ENCODE measurements around the gene PPL.
"Not testable (repeated sequence)": the region's sequence is repeated elsewhere in the genome, so short reads cannot be mapped to it uniquely, and the experiment has no call there.

PPL gene

DNA sequence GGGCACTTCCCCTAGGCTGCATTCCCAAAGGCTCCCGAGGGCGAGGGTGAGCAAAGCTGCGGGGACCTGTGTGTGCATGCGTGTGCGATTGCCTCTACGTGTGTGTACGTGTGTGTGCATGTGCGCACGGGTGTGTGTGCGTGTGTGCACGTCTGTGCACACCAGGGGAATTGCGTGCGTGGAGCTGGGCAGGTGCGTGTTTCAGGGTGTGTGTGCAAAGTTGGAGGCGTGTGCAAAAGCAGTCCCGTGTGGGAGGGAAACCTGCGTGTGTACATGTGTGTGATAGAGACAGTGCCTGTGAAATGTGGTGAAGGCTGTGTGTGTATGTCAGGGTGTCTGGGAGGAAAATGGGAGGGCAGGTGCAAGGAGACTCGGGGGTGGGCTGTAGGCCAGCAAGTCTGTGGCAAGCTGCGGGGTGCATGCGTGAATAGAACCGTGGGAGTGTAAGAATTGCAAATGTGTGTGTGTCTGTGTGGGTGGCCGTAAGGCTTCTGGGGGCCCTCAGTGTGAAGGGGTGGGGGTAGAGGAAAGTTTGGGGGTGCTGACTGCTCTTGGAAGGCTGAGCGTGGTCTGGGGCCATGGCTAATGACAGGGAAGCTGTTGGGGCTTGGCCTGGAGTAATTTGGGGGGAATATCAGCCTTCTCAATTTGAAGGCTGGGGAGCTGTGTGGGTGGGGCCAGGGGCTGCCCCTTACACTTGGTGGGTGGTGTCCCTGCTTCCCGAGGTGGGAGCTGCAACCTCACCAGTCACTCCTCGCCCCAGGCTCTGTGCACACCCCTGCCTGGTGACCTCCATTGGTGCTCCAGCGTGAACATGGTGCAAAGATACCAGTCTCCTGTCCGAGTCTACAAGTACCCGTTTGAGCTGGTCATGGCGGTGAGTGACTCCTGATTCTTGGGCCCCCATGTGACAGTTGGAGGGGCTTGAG is 21.8 kb upstream of the PPL start:
- DNase-seq = no peak

DNA sequence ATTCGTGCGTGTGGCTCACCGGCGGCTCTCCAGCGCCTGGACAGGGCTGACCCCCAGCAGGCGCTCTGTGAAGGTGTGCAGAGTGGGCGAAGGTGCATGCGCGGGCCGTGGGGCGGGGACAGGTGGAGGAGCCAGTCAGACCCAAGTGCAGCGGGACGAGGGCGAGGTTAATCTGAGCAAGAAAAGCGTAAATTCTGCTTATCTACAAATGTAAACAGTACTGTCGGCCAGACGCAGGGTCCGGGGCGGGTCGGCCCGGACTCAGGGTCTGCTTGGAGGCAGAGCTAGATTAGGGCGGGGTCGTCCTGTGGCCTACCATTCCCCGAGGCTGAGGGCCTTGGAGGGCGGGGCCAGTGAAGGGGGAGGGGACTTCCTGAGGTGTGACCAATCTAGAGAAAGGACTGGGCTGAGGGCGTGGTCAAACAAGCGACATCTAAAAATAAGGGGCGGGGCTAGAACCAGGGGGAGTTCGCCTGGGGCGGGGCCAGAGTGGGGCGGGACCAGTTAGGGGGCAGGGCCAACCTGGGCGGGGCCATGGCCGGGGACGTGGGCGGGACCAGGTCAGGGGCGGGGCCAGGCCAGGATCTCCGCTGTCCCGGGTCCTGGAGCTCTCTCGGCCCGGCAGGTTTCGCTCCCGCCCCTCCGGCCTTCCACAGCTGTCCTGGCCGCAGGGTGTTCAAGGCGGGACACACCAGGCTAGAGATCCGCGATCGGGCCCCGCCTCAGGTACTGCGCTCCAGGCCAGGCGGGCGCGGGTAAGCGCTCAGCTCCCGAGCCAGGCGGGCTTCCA is 21.0 kb upstream of the PPL start, which contains the start of gene SEC14L5:
Gene SEC14L5, plus strand, starts transcription at position 611 of the 790 bp plus-strand sequence. CDS start 994 bp downstream, outside the sequence.
- peak; percentile 93 to 99 for DNase-seq

DNA sequence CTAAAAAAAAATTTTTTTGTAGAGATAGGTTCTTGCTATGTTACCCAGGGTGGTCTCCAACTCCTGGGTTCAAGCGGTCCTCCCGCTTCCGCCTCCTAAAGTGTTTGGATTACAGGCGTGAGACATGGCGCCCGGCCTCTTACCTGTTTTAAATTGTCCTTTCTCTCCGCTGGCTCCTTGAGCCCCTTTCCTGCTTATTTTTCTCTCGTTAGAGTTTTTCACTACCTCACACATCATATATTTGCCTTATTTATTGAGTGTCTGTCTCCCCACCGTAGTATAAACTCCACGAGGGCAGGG is 20.4 kb upstream of the PPL start:
- DNase-seq = no peak

DNA sequence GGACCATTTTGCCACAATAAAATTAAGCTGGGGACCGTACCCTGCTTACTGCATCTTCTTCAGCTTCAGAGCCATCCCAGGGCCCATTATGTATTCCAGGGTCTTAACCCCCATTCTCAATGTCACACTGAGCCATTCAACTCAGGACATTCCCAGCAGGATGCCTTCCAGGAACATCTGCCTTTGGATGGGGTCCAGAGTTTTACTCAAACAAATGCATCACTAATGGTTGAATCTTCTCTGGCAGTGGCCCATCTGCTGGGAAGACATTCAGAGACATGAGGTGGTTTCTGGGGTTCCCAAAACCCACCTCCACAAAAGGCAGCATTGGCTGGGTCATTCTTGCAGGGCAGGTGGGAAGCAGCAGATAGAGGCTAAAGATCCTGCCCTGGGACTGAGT is 17.8 kb upstream of the PPL start:
- DNase-seq = no peak

DNA sequence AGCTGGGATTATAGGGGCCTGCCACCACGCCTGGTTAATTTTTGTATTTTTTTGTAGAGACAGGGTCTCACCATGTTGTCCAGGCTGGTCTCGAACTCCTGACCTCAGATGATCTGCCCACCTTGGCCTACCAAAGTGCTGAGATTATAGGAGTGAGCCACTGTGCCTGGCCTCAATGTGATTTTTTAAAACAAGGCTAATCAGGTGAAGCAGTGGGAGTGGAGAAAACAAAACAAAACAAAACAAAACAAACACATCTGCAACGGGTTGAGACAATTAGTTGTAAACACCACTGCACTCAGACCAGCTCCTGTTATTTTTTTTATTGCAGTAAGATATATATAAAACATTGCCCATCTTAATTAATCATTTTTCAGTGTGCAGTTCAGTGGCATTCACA is 14.6 kb upstream of the PPL start:
- DNase-seq = not testable (repeated sequence)

DNA sequence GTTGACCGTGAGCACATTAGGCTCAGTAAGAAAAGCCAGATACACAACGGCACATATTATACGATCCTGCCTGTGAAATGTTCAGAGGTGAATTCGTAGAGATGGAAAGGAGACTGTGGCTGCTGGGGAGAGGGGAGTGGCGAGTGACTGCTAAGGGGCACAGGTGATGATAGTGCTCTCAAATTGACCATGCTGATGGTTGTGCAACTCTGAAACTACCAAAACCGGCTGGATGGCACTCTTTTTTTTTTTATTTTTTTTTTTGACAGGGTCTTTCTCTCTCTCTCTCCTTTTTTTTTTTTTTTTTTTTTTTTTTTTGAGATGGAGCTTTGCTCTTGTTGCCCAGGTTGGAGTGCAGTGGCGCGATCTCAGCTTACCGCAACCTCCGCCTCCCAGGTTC is 13.0 kb upstream of the PPL start:
- no peak for DNase-seq

DNA sequence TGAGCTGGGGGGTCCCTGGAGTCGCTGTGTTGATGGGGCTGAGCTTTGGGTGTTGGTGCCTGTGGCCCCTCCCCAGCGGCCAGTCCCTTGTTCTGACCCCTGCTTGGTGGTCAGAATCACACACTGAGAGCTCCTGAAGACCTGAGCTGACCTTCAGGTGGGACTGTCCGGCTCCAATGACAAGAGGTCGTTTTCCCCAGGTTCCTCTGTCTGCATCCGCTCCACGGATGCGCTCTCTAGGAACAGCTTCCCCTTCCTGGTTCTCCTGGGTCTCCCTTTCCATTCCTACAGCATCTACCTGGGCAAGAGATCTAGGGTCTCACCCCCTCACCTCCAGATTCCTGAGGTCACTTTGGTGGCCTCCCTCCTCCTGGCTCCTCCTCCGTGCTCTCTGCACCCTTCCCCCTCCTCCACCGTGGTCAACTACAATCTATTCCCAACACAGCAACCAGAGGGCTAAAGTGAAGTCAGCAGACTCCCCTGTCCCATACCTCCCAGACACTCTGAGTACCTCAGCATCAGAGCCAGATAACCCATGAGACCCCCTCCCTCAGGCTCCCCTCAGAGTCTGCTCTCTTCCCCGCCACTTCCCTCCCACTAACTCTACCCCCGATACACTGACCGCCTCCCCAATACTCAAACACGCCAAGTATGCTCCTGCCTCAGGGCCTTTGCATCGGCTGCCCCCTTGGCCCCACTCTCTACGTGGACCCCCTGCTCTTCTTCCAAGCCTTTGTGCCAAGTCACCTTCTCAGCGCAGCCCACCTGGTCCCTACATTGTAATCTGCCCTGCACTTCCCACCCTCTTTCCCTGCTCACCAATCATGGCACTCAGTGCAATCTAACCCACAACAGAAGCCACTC is 12.2 kb upstream of the PPL start:
- DNase-seq = no peak

DNA sequence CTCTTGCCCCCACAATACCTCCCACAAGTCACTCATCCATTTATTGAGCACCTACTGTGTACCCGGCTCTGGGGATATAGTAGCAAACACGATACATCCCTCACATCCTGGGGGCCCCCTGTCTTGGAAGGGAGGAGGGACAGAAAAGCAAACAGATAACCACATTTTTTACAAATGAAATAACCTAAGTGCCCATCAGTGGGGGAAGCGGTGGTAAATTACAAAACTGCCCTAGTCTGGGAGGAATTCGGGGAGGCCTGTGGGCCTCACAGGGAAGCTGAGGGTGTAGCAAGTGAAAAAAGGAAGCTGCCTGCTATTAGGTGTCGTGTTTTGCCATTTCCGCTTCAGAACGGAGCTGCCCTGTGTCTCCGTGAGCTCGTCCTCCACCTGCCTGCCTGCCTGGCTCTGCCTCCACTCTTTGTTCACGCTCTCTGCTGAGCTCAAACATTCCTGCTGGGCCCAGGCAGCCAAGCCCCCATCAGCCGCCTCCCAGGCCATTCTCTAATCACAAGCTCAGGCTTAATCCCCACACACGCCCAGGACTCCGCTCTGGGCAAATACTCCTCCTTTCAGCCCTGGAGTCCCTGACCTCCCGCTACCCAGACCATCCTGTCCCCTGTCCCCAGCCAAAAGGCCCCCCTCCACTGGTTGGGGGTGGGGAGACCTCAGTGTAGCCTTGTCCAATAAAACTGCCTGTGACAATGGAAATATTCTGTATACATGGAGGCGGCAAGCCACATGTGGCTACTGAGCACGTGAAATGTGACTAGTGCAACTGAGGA is 11.0 kb upstream of the PPL start:
- DNase-seq = peak in 1 of 2 donors; percentile 52

DNA sequence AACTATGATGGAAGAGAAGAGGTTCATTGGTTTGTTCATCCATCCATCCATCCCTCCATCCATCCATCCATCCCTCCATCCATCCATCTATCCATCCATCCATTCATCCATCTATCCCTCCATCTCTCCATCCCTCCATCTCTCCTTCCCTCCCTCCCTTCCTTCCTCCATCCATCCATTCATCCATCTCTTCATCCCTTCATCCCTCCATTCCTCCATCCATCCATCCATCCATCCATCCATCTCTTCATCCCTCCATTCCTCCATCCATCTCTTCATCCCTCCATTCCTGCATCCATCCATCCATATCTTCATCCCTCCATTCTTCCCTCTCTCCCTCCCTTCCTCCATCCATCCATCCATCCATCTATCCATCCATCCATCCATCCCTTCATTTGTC is 10.0 kb upstream of the PPL start:
- DNase-seq = no peak

DNA sequence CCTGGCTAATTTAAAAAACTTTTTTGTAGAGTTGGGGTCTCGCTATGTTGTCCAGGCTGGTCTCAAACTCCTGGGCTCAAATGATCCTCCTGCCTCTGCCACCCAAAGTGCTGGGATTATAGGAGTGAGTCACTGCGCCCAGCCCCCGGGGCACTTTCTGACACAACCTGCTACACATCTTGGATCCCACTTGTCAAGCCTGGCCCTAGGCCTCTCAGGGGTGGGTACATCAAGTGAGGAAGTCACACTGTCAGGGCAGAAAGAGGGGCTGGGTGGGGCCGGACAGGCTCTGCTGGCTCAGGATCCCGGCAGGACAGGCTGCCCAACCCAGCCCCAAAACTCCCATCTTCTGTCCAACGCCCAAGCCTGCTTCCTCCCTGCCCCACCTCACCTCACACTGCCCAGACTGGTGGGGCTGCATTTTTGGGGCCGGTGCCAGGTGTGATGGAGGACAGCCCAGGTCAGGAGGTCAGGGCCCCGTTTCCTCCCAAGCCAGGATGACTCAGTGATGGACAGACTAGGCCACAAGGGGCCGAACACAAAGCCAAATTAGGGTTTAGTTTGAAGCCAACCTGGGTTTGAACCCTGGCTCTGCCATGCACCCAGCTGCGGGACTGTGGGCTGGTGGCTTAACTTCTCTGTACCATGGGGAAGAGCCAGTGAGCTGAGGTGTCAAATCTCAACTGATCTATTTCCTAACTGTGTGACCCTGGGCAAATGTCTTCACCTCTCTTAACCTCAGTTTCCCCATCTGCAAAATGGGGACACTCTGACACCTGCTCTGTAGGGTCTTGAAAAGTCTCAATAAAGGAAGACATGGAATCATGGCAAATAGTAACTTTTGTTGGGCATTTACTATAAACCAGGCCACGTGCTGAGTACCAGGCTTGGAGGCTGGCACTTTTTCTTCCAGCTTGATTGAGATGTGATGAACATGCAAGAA is 8.9 kb upstream of the PPL start:
- DNase-seq = no peak

DNA sequence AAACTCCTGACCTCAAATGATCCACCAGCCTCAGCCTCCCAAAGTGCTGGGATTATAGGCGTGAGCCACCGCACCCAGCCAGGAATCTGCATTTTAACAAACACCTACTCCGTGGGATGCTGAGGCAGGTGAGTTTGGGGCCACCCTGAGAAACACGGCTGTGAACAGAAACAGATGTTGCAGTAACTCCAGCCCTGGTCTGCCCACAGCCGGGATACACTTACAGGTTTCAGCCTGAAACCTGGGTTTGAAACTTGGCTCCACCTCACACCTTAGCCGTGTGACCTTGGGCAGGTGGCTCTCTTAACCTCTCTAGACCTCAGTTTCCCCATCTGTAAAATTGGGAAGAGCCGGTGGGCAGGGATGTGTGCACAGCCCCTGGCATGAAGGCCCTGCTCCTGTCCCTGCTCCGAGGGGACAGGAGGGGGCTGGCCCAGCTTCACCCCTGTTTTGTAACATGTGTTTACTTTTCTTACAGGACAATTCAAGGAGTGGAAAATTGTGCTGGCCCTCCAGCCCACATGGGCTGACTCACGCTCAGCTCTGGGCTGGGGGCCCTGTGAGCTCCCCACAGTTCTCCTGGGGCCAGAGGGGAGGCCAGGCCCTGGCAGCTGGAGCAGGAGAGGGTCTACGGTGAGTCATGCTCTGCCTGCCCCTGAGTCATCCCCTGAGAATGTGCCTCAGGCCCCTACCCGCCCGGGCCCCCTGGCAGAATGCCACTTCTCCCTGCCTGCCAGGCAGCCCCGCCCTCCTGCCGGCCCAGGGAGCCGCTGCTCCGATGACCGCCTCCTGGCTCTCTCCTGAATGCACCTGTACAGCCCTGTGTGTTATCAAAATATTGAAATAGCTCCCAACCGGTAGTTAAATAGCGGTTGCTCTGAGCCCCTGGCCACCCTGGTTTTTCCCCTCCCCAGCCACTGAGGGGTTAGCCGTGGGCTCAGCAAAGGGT is 7.7 kb upstream of the PPL start:
- peak in 1 of 2 donors; percentile 18 for DNase-seq

DNA sequence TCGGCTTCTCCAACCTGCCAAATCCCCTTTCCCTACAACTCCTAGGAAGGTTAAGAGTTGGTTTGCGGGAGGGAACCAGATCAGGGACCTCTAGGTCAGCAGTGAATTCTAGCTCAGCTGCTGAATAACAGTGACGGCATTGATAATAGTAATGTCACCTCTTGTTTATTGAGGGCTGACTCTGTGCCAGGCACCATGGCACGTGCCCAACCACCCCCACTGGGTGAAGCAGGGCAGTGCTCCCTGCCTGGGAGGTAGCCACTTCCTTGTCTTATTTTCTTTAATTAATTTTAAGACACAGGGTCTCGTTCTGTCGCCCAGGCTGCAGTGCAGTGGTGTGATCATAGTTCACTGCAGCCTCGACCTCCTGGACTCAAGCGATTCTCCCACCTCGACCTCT is 5.5 kb upstream of the PPL start:
- DNase-seq = no peak

DNA sequence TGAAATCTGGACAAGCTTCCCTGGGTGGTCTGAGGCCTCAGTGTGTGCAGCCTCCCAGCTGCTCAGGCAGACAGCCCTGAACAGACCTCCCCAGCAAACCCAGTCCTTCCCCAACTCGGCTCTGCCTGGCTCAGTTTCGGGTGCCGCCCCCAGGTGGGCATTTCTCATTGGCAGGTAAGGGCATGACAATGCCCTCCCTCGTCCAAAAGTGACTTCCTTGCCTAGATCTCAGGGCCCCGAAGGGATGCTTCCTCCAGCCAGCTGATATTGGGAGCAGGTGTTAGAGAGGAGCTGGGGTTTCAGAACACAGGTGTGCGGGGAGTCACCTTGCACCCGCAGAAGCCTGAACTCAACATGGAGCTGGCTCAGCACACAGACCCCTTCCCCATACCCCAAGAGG is 3.8 kb upstream of the PPL start:
- DNase-seq = no peak

DNA sequence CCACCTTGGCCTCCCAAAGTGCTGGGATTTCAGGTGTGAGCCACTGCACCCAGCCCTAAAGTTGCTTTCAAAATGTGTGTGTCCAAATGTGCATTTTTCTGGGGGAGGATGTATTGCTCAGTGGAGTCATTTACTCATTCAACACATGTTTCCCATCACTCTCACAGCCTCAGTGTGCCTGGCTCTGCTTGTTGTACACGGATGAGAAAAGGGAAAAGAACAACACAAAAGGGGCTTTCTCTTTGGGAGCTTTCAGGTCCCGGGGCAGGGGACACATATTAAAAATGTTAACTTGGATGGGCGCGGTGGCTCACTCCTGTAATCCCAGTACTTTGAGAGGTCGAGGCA is 1.7 kb upstream of the PPL start:
- no peak for DNase-seq

DNA sequence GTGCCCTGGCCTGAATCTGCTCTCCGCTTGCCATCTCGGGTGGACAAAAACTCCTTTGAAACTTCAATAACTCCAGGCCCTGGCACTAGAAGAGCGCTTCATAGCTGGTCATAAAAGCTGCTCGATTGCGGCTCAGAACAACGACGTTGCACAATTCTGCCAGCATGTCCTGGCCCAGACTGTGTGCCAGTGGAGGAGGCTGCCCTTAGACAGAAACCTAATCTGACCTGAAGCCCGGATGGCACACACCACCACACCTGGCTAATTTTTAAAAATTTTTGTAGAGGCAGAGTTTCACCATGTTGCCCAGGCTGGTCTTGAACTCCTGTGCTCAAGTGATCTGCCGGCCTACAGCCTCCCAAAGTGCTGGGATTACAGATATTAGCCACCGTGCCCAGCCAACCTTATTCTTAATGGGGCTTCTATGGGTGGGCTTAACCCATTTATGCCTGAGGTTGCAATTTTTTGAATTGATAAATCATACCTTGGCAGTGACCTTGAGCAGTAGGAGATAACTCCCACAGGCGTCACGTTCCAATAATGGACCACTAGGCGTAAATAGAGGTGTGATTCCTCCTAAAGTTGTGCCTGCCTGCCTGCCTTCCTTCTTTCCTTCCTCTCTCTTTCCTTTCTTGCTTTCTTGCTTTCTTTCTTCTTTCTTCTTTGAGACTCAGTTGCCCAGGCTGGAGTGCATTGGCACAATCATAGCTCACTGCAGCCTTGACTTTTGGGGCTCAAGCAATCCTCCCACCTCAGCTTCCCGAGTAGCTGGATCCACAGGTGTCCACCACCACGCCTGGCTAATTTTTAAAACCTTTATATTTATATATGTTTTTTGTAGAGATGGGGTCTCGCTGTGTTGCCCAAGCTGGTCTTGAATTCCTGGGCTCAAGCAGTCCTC is 1.1 kb upstream of the PPL start:
- DNase-seq = no peak

DNA sequence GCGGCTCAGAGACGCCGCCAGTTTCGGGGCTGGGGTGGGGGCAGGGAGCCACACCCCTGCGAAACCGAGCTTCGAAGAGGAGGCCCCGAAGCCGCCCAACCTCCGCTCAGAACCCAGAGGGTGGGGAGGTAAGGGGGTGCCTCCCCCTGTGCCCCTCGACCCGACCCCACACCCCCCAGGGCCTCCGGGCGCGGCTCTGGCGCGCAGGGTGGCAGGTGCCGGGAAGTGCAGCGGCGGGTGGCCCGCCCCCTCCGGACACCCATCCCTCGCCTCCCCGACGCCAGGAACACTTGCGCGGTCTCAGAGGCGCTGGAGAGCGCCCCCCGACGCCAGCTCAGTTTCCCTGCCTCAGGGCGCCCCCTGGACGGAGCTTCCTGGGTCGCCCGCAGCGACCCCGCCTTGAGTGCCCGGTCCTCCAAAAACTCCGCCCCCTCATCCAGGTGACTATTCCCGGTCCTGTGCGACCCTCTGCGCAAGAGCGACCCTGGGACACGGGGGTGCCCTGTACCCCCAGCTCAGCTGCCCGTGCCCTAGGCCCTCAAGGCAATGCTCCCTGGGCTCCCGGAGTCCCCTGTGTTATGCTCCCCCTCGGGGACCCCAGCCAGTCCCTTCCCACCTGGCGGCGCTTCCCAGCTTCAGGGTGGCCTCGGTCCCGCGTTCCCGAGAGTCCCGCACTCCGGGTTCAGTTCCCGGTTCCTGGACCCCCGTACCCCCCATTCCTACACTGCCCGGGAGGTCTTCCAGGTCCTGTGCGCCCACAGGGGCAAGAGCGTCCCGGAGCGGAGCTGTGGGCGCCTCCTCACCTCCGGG is 562 bp downstream of the PPL start:
- no peak for DNase-seq

DNA sequence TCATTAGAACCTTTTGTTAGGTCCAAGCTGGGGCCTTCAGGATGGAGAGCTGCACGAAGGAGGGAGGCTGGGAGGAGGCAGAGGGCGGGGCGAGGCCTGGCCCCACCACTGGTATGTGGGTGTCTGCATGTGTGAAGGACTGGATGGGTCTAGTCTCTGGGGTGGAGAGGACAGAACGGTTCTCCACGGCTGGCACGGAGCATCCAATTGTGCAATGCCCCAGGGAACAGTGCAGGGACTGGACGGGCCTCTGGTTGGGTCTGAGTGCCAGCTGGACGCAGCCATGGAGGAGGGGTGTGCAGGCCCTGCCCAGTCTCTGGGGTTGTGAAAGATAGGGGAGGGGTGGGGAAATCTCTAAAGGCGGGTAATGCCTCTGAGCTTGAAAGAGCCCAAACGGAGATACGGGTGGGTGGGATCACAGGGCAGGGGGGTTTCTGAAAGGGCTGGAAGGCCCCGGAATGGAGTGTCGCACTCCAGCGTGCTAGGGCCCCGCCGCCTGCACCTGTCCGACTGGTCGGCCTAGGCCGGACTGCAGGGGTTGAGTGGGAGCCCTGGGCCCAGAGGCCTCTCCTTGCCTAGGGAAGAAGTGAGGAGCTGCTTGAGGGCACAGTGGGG is 1.6 kb downstream of the PPL start:
- no peak for DNase-seq

DNA sequence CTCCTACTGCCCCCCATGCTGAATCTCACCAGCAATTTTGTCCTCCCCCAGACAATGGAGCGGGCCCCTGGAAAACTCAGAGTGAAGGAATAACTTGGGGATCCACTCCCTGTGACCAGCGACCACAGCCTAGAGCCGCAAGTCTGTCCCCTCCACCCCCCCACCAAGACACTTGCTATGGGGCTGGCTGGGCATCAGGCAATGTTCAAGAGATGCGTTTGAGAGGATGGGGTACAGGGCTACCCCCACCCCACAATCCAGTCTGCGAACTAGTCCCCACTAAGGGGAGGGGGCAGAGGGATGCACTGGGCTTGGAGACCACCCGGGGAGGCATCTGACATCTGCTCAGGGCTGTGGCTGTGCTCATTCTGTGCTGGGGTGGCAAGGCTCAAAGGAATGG is 2.4 kb downstream of the PPL start:
- DNase-seq = no peak
